ENCODE measurements around the gene MICAL3. TPM values are rescaled to one million over a fixed set of nuclear protein-coding genes. Genes with fewer than 3 reads are reported as not detected.

Gene MICAL3
- total RNA-seq, 1 donor from 2014 or later = 44.8 TPM

GRCh38 chr22:17957204-17957603, 67.2 kb downstream of the MICAL3 start:
- FAIRE-seq (no peak), DNase-seq (ENCODE audit: low spot score in 2 of 2) (no peak)

- FAIRE-seq (no peak), DNase-seq (ENCODE audit: low spot score in 2 of 2) (no peak)
Observed at GRCh38 chr22:17956630-17957029, 67.7 kb downstream of the MICAL3 start.

DNA sequence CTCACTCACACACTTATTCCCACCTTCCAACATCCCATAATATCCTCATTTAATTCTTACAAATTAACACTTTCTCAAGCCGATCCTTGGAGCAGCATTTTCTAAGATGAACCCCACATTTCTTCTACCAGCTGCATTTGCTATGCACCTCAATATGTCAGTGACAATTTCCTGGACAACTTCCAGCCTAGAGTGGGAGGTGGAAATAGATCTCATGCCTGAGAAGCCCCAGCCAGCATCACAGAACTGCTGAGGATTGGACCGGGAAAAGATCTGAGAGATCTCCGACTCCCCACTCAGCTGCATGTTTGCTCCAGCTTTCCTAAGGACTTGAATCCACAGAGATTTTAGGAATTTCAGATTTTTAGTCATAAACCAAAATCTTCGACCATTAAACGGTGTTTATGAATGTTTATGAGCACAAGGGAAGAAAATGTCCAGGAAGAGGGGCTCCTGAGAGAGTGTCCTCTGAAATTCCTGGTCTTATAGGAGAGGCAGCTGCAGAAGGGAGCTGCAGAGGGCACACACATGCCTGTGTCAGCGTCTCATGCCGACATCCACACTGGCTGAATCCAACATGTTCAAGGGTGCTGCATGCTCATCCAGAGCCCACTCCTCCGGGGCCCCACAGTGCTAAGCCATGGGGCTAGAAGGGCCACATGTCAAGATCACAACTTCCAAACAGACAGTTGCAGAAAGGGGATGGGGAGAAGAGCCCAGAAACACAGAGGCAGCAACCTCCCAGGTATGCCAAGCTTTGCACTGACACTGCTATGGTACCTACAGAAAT, 68.6 kb downstream of the MICAL3 start:
- no peak for FAIRE-seq
- DNase-seq (ENCODE audit: low spot score in 2 of 2) = no peak

GRCh38 chr22:17954860-17955587, 69.3 kb downstream of the MICAL3 start:
- DNase-seq (ENCODE audit: low spot score in 2 of 2) (no peak), FAIRE-seq (no peak)

DNA sequence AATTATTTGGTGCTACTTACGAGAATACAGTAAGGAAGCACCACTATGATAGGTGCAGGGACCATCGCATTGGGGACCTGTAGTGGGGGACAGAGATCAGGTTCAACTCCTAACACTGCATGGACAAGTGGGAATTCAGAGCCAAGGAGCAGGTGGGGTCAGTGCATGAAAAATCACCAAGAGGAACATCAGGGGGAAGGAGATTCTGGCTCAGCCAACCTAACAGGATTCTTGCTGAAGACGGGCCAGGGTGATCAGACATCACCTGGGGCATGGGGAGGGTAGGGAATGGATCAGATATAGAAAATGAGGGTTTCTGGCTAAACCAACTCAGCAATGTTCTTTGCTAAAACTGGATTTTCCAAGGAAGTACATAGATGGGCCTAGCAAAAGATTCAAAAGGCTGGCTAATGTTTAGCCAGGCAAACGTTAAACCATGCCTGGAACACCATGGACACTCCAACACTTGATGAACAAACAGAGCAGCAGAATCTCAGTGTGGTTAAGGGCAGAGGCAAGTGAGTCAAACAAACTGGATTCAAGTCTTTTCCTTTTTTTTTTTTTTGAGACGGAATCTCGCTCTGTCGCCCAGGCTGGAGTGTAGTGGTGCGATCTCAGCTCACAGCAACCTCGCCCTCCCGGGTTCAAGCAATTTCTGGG, 70.0 kb downstream of the MICAL3 start:
- no peak for FAIRE-seq
- no peak for DNase-seq (ENCODE audit: low spot score in 2 of 2)

DNA sequence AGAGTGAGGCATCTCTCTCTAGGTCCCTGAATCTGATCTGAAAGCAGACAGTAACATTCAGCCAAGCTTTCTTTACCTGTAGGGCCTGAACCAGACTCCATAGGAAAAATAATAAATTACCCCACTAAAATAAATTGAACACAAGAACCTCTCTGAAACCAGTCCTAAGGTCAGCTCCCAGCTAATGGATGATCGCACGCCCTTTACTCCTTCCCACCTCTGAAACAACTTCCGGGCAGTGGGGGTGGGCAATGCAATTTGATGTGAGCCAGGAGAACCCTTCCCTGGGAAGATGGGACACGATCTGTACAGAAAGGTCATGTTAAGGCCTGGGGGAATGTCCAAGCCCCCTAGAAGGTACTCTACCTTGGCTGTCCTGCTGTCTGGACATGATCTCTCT, 71.2 kb downstream of the MICAL3 start:
- no peak for FAIRE-seq
- no peak for DNase-seq (ENCODE audit: low spot score in 2 of 2)

DNA sequence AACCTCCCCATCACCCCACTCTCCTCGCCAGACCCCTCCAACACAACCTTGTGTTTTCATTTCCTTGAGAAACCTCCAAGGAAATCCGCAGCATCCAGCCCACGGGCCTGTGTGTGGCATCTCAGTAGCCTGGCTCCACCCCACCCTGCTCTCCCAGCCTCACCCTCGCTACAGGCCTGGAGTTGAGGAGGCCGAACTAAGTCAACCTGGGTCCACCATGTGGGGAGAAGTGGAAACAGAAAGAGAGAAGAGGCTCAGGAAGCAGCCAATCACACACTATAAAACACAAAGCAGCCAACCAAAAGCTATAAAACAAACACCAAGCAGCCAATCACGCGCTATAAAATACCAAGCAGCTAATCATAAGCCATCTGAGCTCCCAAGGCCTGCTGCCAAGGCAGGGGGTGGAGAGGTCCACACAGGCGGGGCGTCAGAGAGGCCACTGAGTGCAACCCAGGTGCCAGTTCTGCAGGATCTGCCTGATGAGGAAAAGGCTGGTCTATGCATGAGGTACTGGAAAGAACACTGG, 72.0 kb downstream of the MICAL3 start:
- no peak for DNase-seq (ENCODE audit: low spot score in 2 of 2)
- FAIRE-seq = no peak

DNA sequence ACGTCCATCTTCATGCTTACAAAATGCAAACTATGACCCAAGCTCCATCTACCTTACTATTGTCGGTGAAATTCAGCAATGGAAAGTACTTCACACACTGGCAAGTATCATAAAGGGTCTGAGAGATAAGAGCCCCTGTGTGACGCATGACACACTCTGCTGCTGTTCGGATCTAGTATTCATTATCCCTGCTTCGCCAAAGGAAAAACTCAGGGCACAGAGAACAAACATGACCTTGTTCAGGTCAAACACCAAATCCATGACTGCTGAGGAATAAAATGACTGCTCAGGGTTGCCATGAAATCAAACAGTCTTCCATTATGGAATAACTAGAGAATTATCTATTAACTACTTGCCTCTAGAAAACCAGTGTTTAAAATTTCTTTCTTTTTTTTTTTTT, 73.0 kb downstream of the MICAL3 start:
- no peak for FAIRE-seq
- DNase-seq (ENCODE audit: low spot score in 2 of 2) = no peak

DNA sequence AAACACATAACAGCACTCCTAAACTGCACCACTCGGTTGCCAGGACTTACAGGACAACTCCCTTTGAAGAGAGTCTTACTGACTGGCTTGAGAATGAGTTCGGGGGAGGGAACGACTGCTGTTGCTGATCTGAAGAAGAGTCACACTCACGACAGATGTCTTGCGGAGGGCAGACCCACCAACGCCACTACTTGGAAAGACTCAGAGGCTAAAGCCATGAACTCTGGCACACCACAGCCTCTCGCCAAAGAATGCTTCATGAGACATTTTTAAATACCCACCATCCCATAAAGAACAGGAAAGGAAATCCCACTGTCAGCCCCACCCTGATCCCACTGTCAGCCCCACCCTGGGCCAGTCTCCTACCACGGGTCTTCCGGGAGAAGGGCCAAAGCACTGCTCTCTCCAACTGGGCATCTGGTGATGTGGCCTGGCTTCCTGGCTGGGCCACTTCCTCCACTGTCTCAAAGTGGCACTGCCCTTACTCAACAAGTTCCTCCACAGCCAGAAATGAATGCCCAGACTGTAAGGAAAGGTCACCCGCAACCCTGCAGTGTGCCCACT, 73.6 kb downstream of the MICAL3 start:
- DNase-seq (ENCODE audit: low spot score in 2 of 2) (no peak), FAIRE-seq (no peak)

- DNase-seq (ENCODE audit: low spot score in 2 of 2) = no peak
- no peak for FAIRE-seq
Observed at GRCh38 chr22:17949642-17950473, 74.5 kb downstream of the MICAL3 start.

GRCh38 chr22:17948101-17948500, 76.3 kb downstream of the MICAL3 start:
- FAIRE-seq = no peak
- DNase-seq (ENCODE audit: low spot score in 2 of 2) = no peak

- no peak for DNase-seq (ENCODE audit: low spot score in 2 of 2)
- no peak for FAIRE-seq
Observed at GRCh38 chr22:17946662-17947367, 77.5 kb downstream of the MICAL3 start.

- DNase-seq (ENCODE audit: low spot score in 2 of 2) = no peak
- no peak for FAIRE-seq
Observed at GRCh38 chr22:17945888-17946648, 78.3 kb downstream of the MICAL3 start.

- FAIRE-seq (no peak), DNase-seq (ENCODE audit: low spot score in 2 of 2) (no peak)
Observed at GRCh38 chr22:17945156-17945887, 79.0 kb downstream of the MICAL3 start.

- no peak for DNase-seq (ENCODE audit: low spot score in 2 of 2)
- no peak for FAIRE-seq
Observed at GRCh38 chr22:17944256-17944655, 80.1 kb downstream of the MICAL3 start.

GRCh38 chr22:17943533-17944249, 80.7 kb downstream of the MICAL3 start:
- FAIRE-seq = no peak
- DNase-seq (ENCODE audit: low spot score in 2 of 2) = no peak

DNA sequence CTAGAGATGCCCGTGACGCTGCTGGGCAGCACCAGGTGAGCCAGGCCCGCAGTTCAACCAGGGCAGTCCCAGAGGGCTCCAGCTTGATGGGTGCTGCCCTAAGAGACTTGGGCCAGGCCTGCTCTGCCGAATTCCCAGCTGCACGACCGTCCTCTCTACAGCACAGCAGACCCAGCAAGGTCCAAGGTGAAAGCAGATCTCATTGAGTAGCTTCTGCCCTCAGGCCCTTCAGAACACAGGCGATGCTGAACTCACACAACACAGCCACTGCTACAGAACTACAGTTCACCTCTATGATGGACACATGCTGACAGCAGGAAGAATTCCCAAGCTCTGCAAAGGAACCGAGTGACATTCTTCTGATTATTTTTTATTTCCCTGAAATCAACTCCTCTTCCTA, 81.6 kb downstream of the MICAL3 start:
- no peak for DNase-seq (ENCODE audit: low spot score in 2 of 2)
- FAIRE-seq = no peak
